Astrocyte (in vitro differentiated cells and primary cell): ENCODE results near the gene CNTN1.

ENCODE experiments used
- EZH2 ChIP-seq: IDR thresholded peaks from 2 replicates; pipeline ENCODE4 v1.6.1; 2012; ENCODE audit warnings: mild to moderate bottlenecking, low read length, inconsistent platforms; ENCODE audit not compliant: insufficient read depth
- TF ChIP-seq, protein P1 (sequence below): IDR thresholded peaks from 2 replicates; pipeline ENCODE4 v1.5.1; 2011; ENCODE audit warnings: low read depth, mild to moderate bottlenecking, inconsistent platforms, low read length, moderate library complexity; ENCODE audit not compliant: insufficient read depth

DNA sequence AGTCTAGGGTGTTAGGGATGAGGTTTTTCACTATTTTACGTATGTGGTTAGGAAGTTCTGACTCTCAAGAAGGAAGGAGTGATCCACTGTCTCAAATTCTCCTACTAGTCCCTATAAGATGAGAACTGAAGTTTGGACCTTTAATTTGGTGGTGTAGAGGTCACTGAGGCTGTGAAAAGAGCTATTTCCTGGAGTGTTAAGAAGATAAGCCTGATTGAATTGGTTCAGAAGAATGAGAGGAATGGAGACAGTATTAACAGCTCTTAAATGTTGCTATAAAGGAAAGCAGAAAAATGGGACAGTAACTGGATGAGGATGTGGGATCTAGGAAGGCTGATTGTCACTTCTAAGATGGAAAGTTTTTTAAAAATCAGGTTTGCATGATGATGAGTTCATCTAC, 57.6 kb downstream of the CNTN1 start:
- TF ChIP-seq, protein P1, sequence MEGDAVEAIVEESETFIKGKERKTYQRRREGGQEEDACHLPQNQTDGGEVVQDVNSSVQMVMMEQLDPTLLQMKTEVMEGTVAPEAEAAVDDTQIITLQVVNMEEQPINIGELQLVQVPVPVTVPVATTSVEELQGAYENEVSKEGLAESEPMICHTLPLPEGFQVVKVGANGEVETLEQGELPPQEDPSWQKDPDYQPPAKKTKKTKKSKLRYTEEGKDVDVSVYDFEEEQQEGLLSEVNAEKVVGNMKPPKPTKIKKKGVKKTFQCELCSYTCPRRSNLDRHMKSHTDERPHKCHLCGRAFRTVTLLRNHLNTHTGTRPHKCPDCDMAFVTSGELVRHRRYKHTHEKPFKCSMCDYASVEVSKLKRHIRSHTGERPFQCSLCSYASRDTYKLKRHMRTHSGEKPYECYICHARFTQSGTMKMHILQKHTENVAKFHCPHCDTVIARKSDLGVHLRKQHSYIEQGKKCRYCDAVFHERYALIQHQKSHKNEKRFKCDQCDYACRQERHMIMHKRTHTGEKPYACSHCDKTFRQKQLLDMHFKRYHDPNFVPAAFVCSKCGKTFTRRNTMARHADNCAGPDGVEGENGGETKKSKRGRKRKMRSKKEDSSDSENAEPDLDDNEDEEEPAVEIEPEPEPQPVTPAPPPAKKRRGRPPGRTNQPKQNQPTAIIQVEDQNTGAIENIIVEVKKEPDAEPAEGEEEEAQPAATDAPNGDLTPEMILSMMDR, result no peak
- no peak for TF ChIP-seq EZH2
